Upper lobe of right lung (tissue), 1 donor: Measurements from ENCODE around the gene SGIP1. TPM values are rescaled to one million over a fixed set of nuclear protein-coding genes. Genes with fewer than 3 reads are reported as not detected.

Source experiments
- ATAC-seq: fragments of 200-7000 bp; cut with Tn5 transposase; one replicate; pipeline ENCODE4 v1.9.1; 2020; ENCODE audit warnings: mild to moderate bottlenecking, moderate library complexity
- DNase-seq: peaks from one replicate; pipeline ENCODE4 v3.0.0-alpha.2; 2020
- H3K27ac ChIP-seq: fragments of 200-600 bp; one replicate; pipeline ENCODE4 v1.8.0; 2022
- H3K27me3 ChIP-seq: fragments of 200-600 bp; one replicate; pipeline ENCODE4 v1.8.0; 2022; ENCODE audit warnings: mild to moderate bottlenecking
- H3K36me3 ChIP-seq: fragments of 200-600 bp; one replicate; pipeline ENCODE4 v1.8.0; 2022
- H3K4me1 ChIP-seq: fragments of 200-600 bp; one replicate; pipeline ENCODE4 v1.8.0; 2022
- H3K4me3 ChIP-seq: fragments of 200-600 bp; one replicate; pipeline ENCODE4 v1.8.0; 2022; ENCODE audit warnings: mild to moderate bottlenecking
- H3K9me3 ChIP-seq: fragments of 200-600 bp; one replicate; pipeline ENCODE4 v1.8.0; 2022
- intact Hi-C: fragments of 100-400 bp; cut with DNase I; formaldehyde crosslinking; loops from one replicate; pipeline ENCODE4 v1.11.0; 2022
- total RNA-seq: library from RNA; stranded (reverse); fragmentation: NEBNext Ultra II Directional; extraction: Animal tissue kit (Norgen Biotek cat#: 25700); gene quantifications from one replicate; pipeline ENCODE4 v1.2.1, GENCODE V29; 2021
- TF ChIP-seq, protein P1 (sequence below): fragments of 200-600 bp; IDR thresholded peaks from one replicate; pipeline ENCODE4 v1.8.0; 2022; ENCODE audit warnings: antibody characterized with exemption
- donor health status: DM: no; HTN: yes; CAD: no; lungs with severe emphysema.

The SGIP1 gene
- total RNA-seq, 1 donor from 2014 or later: 19.8 TPM

DNA sequence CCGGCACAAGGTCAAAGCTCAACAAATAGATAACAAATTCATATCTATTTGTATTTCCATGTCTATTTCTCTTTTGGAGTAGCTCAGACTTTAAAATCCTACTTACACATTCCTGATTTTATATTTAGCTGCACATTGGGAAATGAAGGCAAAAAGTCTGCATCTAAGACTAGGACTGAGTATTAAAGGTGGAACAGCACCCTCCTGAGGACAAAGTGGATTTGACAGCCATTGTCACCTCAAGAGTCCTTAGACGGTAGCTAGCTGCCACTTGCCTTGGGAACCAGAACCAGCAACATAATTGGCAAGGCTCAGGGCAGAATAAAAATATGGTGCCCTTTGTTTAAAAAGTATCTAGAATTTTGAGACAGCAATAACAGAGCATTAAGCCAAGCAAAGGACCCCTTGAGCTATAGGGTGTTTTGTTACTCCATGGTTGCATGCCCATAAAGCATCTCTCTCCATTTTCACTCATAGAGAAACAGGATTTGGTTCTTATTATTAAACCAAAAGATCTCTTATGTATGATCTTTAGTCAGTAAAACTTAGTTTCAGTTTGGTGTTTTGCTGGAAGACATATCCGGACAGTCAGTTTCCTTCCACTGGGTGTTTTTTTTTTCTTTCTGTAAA lies 30.0 kb upstream of the SGIP1 start:
- Histone ChIP-seq H3K9me3 (no peaks in the 10 kb centered on the region), H3K36me3 (no peaks in the 10 kb centered on the region), H3K4me3 (no peak overlapping the region), H3K27me3 (no peaks in the 10 kb centered on the region), H3K27ac (no peak overlapping the region), H3K4me1 (no peaks in the 10 kb centered on the region)
- intact Hi-C loops: no loop called here
- TF ChIP-seq, protein P1, sequence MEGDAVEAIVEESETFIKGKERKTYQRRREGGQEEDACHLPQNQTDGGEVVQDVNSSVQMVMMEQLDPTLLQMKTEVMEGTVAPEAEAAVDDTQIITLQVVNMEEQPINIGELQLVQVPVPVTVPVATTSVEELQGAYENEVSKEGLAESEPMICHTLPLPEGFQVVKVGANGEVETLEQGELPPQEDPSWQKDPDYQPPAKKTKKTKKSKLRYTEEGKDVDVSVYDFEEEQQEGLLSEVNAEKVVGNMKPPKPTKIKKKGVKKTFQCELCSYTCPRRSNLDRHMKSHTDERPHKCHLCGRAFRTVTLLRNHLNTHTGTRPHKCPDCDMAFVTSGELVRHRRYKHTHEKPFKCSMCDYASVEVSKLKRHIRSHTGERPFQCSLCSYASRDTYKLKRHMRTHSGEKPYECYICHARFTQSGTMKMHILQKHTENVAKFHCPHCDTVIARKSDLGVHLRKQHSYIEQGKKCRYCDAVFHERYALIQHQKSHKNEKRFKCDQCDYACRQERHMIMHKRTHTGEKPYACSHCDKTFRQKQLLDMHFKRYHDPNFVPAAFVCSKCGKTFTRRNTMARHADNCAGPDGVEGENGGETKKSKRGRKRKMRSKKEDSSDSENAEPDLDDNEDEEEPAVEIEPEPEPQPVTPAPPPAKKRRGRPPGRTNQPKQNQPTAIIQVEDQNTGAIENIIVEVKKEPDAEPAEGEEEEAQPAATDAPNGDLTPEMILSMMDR: peak; percentile 68
- DNase-seq: no peak
- peak; percentile 84 for ATAC-seq

DNA sequence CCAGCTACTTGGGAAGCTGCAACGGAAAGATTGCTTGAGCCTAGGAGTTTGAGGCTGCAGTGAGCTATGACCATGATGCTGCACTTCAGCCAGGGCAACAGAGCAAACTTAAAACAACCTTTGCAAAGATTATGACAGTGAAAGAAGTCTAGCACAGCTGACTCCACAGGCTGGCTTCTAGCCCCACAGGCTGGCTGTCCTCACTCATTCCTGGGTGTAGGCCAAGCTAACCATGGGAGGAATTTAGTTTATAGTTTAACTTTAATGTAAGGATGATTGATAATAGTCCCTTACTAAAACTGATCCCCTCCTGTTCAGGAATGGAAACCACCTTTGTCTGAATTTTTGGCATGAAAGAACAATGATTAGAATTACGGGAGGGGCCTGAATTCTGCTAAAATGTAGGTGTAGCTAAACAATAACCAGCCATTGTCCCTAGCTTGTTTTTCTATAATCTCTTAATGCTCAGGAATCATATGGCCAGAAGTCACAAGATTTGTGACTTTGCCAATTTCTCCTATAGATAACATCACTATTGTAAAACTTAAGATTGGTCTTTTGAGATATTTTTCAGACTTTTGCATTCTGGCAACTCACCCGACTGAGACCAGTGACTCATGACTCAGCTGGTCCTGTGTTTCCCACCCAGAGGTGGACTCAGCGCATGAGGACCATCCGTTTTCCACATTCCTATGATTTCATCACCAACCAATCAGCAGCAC lies 28.1 kb upstream of the SGIP1 start:
- Histone ChIP-seq H3K4me1 (no peaks in the 10 kb centered on the region), H3K27me3 (no peaks in the 10 kb centered on the region), H3K36me3 (no peaks in the 10 kb centered on the region), H3K4me3 (no peak overlapping the region), H3K9me3 (no peaks in the 10 kb centered on the region), H3K27ac (no peak overlapping the region)
- TF ChIP-seq, protein P1: no peak
- DNase-seq (no peak), ATAC-seq (no peak)
- intact Hi-C loops: no loop called here

DNA sequence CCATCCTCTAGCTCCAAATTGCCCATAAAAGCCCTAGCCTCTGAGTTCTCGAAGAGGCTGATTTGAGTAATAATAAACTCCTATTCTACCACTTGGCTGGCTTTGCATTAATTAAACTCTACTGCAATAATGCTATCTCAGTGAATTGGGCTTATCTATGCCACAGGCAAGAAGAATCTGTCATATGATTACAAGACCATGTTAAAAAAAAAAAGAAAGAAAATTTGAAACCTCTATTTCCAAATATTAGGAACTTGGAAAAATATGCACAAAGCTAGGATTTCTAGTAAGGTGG lies 27.6 kb upstream of the SGIP1 start:
- Histone ChIP-seq H3K9me3 (no peaks in the 10 kb centered on the region), H3K4me1 (no peaks in the 10 kb centered on the region), H3K36me3 (no peaks in the 10 kb centered on the region), H3K27ac (no peak overlapping the region), H3K4me3 (no peak overlapping the region), H3K27me3 (no peaks in the 10 kb centered on the region)
- DNase-seq (no peak), ATAC-seq (no peak)
- intact Hi-C loops: no loop called here
- TF ChIP-seq, protein P1: no peak

DNA sequence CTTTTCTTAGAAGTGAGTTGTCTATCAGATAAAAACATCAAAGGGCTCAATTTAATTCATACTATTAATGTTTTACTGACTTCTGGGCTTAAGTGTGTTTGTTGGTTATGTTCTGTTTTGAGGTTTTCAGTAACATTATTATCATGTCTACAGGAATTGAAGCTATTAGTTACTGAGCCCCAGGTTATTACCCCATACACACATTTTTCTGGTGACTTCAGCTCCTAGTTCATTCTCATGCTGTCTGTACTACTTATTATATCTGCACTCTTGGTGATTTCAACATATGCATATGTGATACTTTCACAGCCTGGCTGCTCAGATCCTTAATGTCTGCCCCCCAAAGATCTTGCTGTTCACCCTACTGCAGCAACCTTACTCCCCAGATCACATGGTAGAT lies 27.0 kb upstream of the SGIP1 start:
- intact Hi-C loops: no loop called here
- Histone ChIP-seq H3K4me3 (no peak overlapping the region), H3K9me3 (no peaks in the 10 kb centered on the region), H3K4me1 (no peaks in the 10 kb centered on the region), H3K36me3 (no peaks in the 10 kb centered on the region), H3K27ac (no peak overlapping the region), H3K27me3 (no peaks in the 10 kb centered on the region)
- TF ChIP-seq, protein P1: no peak
- ATAC-seq (no peak), DNase-seq (no peak)

DNA sequence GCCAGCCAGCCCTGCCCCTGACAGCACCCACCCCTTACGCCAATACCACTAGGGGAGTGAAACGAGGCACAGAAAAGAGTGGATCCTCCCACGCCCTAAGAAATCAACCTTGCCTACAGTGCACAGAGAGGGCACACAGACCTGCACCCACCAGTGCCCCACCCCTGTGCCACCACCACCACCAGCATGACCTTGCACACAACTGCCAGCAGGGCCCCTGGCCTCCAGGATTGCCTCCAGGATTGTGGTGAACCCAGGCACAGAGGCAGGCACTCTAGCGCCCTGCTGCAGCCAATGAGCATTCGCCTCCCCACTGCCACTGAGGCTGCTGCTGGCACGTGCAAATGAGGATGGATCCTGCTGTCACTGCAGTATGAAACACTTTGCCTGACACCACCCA lies 23.5 kb upstream of the SGIP1 start:
- no peak overlapping the region for H3K4me3 ChIP-seq
- no peaks in the 10 kb centered on the region for H3K27me3 ChIP-seq
- H3K36me3 ChIP-seq: no peaks in the 10 kb centered on the region
- no peak overlapping the region for H3K27ac ChIP-seq
- peak; percentile 51 for DNase-seq
- no peaks in the 10 kb centered on the region for H3K9me3 ChIP-seq
- ATAC-seq: no peak
- intact Hi-C loops: no loop called here
- H3K4me1 ChIP-seq: no peaks in the 10 kb centered on the region
- TF ChIP-seq, protein P1: no peak
